ENCODE measurements around the gene PRMT5. TPM values are rescaled to one million over a fixed set of nuclear protein-coding genes. Genes with fewer than 3 reads are reported as not detected.

The PRMT5 gene
- 121 TPM for polyA plus RNA-seq (2013, experiment 1 of 2)
- 103 TPM for polyA plus RNA-seq (2013, experiment 2 of 2)

DNA sequence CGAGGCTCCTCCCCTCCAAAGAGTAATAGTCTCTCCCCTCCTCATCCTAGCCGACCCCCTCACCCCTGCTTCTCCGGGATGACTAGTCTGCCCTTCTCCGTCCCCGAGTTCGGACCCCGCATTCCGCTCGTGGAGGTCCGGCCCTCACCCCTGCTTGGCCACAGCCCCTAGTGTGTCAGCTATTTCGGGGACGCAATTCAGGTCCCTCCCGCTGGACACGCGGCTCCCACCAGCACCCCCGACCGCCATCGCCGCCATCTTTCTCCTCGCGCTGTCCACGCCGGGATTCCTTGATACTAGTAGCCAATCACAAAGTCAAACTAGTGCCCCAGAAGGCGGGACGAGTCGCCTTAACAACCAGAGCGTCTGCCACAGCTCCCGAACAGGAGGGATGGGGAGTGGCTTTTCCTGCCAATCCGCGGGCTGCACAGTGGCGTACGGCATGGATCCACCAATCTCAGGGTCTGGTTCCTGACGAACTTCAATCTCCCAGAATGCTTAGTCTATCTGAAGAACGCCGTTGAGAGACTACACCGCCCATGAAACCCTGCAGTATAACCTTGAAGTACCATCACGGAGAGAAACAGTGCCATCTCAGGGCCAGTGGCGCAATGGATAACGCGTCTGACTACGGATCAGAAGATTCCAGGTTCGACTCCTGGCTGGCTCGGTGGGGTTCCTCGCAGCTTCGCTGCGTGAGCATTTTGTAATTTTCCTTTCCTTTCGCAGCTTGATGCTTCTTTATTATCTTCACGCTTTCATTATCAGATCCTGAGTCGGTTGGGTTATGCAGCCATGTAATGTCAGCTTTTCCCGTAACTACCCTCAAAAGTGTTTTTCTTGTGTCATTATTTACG lies at the start of gene PRMT5:
TSS of gene PRMT5 (minus strand) at position 273 of the 857 bp plus-strand sequence. CDS start at position 258, 15 bp downstream.
- Histone ChIP-seq H3K9me3 (ENCODE audit: insufficient read depth, low read depth, low read length) (no peaks in the 10 kb centered on the region), H3K36me3 (ENCODE audit: insufficient read depth, low read length) (peaks cover 30% of the 10 kb centered on the region), H3K9ac (ENCODE audit: low read depth, low read length) (peak within 1 kb of the TSS; percentile 89)

DNA sequence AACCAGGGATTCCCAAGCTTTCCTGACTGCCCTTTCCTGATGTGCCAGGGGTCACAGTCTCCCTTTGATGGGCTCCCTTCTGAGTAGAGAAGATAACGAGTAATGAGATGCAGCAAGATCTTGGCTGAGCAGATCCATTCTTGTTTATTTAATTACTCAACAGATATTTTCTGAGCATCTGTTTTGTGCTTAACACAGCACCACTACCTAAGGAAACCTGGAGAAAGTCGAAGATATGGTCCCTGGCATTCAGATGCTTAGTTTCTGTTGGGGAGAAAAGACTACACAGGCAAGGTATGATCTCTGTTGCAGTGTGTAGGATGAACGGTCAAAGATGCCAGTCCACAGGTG lies 49.3 kb upstream of the PRMT5 start:
- peak overlapping the region; percentile 83 for H3K4me3 ChIP-seq (ENCODE audit: low read length)
- H3K9me3 ChIP-seq (ENCODE audit: insufficient read depth, low read depth, low read length), result no peaks in the 10 kb centered on the region
- peak overlapping the region; percentile 63; the same call in 1 of the 2 replicates for H3K9ac ChIP-seq (ENCODE audit: low read depth, low read length)
- peaks cover 12% of the 10 kb centered on the region; the same call in 1 of the 2 replicates for H3K27me3 ChIP-seq (ENCODE audit: insufficient read depth, low read length)
- H3K4me1 ChIP-seq (ENCODE audit: insufficient read depth, low read length), result peaks cover 41% of the 10 kb centered on the region
- H3K27ac ChIP-seq (ENCODE audit: low read depth, low read length), result peak overlapping the region; percentile 95
- peaks cover 54% of the 10 kb centered on the region for H3K36me3 ChIP-seq (ENCODE audit: insufficient read depth, low read length)
- WGBS, result 79% methylated on average over 3 of the region's 3 CpGs

More for the DNA sequence above, at the start of gene PRMT5:
- peak within 1 kb of the TSS; percentile 78 for H3K27ac ChIP-seq (ENCODE audit: low read depth, low read length)
- peaks cover 2% of the 10 kb centered on the region; the same call in 1 of the 2 replicates for H3K4me1 ChIP-seq (ENCODE audit: insufficient read depth, low read length)
- no peaks in the 10 kb centered on the region for H3K27me3 ChIP-seq (ENCODE audit: insufficient read depth, low read length)
- WGBS, result under 1% methylated on average over 50 of the region's 51 CpGs
- H3K4me3 ChIP-seq (ENCODE audit: low read length), result peak within 1 kb of the TSS; percentile 79

DNA sequence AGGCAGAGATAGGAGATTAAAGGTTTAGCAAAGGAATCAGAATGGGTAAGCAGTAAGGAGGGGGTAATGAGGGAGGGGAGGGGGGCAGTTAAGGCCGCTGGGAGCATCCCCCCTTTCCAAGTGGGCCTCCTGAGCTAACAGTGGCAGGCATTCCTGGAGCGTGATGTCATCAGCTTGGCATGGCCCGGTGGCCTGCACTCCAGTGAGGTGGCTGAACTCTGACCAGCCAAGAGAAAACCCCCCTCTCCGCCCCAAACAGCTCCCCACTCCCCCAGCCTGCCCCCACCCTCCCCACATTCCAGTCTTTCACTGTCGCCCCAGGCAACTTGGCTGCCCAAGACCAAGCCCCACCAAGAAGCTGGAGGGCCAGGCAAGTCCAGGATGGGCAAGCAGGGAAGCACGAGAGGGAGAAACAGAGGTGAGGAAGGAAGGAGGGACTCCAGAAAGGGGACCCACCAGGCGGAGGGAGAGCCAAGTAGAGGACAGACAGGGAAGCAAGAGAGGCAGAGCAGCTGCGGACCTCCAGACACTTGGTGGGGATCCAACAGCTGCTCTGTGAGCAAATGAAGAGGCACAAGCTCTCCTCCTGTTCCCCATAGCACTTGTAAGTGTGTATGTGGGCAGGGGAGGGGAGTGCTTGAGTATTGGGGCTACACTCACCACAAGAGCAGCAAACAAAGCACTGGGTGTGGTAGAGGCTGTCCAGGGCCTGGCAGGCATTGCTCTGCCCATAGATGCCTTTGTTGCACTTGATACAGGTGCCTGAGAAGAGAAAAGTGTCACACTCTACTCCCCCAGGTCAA lies 48.7 kb upstream of the PRMT5 start:
- H3K4me3 ChIP-seq (ENCODE audit: low read length), result peak overlapping the region; percentile 83
- H3K4me1 ChIP-seq (ENCODE audit: insufficient read depth, low read length), result peaks cover 41% of the 10 kb centered on the region
- 18% methylated on average over 8 of the region's 8 CpGs for WGBS
- H3K9me3 ChIP-seq (ENCODE audit: insufficient read depth, low read depth, low read length), result no peaks in the 10 kb centered on the region
- peak overlapping the region; percentile 95 for H3K27ac ChIP-seq (ENCODE audit: low read depth, low read length)
- H3K36me3 ChIP-seq (ENCODE audit: insufficient read depth, low read length), result peaks cover 60% of the 10 kb centered on the region
- H3K27me3 ChIP-seq (ENCODE audit: insufficient read depth, low read length), result peaks cover 12% of the 10 kb centered on the region; the same call in 1 of the 2 replicates
- H3K9ac ChIP-seq (ENCODE audit: low read depth, low read length), result peak overlapping the region; percentile 63

DNA sequence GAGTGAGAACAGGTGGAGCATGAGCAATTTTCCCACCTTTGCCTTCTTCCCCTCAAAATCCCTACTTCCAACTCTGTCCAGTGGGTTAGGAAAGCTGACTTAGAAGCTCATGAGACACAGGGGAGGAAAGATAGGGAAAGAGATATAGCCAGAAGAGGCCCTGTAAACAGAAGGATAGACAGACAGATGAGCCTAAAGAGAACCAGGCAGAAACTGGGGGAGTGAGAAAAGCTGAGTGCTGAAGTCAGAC lies 48.2 kb upstream of the PRMT5 start:
- Histone ChIP-seq H3K36me3 (ENCODE audit: insufficient read depth, low read length) (peaks cover 65% of the 10 kb centered on the region), H3K27me3 (ENCODE audit: insufficient read depth, low read length) (peaks cover 12% of the 10 kb centered on the region; the same call in 1 of the 2 replicates), H3K27ac (ENCODE audit: low read depth, low read length) (peak overlapping the region; percentile 78), H3K9ac (ENCODE audit: low read depth, low read length) (peak overlapping the region; percentile 53), H3K9me3 (ENCODE audit: insufficient read depth, low read depth, low read length) (no peaks in the 10 kb centered on the region), H3K4me1 (ENCODE audit: insufficient read depth, low read length) (peaks cover 41% of the 10 kb centered on the region), H3K4me3 (ENCODE audit: low read length) (peak overlapping the region; percentile 22; the same call in 1 of the 2 replicates)

DNA sequence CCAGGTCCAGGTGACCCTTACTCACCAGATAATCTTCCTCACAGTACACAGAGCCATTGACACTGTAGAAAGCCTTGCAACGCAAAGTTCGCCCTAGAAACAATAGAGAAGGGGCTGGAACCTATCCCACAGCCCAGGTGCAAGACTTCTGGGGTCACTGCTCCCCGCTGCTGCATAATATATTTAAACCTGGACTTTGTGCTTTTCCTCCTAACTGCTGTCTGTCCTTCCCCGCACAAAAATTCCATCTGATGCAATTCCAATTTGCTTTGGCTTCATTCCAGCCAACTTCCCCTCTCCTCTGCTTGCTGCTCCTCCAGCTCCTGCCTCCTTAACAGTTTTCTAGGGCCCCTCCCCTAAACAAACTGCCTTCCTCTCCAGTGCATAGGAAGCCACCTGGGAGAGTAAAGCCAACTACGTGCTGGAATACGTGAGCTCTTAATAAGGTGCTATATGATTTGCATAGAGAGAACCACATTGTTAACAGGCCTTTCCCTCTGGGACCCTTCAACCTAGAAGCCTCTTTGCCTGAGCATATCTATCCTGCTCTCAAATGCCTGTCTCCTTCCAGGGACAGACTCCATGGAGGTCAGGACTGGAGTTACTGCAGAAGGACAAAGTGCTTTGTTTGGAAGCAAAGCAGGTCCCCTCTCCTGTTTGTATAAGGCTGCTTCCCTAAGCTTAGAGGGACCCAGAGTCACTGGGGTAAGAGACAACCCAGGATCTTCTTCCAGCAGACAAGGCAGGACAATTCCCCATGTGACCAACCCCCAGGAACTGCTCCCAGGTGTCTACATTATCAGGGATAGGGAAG lies 47.7 kb upstream of the PRMT5 start:
- peak overlapping the region; percentile 22; the same call in 1 of the 2 replicates for H3K4me3 ChIP-seq (ENCODE audit: low read length)
- H3K9me3 ChIP-seq (ENCODE audit: insufficient read depth, low read depth, low read length), result no peaks in the 10 kb centered on the region
- peaks cover 70% of the 10 kb centered on the region for H3K36me3 ChIP-seq (ENCODE audit: insufficient read depth, low read length)
- WGBS, result 71% methylated on average over 6 of the region's 6 CpGs
- peaks cover 9% of the 10 kb centered on the region; the same call in 1 of the 2 replicates for H3K27me3 ChIP-seq (ENCODE audit: insufficient read depth, low read length)
- peak overlapping the region; percentile 53 for H3K9ac ChIP-seq (ENCODE audit: low read depth, low read length)
- peaks cover 41% of the 10 kb centered on the region for H3K4me1 ChIP-seq (ENCODE audit: insufficient read depth, low read length)
- H3K27ac ChIP-seq (ENCODE audit: low read depth, low read length), result peak overlapping the region; percentile 78

DNA sequence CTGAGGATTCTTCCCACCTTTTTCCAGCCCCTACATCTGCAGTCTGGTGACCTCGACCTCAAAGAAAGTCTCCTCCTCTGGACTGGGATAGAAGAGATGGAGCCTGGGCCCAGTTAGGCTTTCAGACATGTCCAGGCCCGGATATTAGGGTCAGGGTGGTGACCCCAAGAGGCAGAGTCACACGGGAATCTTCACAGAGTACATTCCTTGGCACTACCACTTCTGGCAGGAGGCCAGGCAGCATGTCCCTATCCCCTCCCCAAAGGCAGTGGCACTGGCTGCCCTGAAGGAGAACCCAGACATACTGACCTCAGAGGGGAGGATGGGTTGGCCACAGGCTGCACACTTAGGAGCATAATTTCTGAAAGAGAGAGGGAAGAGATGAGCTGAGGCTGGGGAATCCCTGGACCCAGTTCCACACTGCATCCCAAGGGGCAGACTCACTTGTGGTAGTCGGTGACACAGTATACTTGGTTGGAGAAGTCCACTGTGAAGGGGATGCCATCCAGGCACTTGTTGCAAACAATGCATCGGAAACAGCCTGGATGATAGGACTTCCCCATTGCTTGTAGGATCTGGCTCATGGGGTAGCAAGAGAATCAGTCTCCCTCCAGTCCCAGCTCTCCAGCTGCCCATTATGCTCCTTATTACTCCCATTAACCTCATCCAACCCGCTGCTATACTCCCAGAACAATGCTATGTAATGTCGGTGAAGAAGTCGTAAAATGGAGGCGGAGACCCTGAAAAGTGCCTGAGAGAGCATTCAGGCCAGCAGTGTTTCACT lies 45.5 kb upstream of the PRMT5 start:
- no peak overlapping the region for H3K4me3 ChIP-seq (ENCODE audit: low read length)
- H3K9ac ChIP-seq (ENCODE audit: low read depth, low read length), result no peak overlapping the region
- peaks cover 35% of the 10 kb centered on the region for H3K4me1 ChIP-seq (ENCODE audit: insufficient read depth, low read length)
- no peaks in the 10 kb centered on the region for H3K9me3 ChIP-seq (ENCODE audit: insufficient read depth, low read depth, low read length)
- 91% methylated on average over 9 of the region's 9 CpGs for WGBS
- H3K36me3 ChIP-seq (ENCODE audit: insufficient read depth, low read length), result peaks cover 79% of the 10 kb centered on the region
- no peaks in the 10 kb centered on the region for H3K27me3 ChIP-seq (ENCODE audit: insufficient read depth, low read length)
- H3K27ac ChIP-seq (ENCODE audit: low read depth, low read length), result no peak overlapping the region

DNA sequence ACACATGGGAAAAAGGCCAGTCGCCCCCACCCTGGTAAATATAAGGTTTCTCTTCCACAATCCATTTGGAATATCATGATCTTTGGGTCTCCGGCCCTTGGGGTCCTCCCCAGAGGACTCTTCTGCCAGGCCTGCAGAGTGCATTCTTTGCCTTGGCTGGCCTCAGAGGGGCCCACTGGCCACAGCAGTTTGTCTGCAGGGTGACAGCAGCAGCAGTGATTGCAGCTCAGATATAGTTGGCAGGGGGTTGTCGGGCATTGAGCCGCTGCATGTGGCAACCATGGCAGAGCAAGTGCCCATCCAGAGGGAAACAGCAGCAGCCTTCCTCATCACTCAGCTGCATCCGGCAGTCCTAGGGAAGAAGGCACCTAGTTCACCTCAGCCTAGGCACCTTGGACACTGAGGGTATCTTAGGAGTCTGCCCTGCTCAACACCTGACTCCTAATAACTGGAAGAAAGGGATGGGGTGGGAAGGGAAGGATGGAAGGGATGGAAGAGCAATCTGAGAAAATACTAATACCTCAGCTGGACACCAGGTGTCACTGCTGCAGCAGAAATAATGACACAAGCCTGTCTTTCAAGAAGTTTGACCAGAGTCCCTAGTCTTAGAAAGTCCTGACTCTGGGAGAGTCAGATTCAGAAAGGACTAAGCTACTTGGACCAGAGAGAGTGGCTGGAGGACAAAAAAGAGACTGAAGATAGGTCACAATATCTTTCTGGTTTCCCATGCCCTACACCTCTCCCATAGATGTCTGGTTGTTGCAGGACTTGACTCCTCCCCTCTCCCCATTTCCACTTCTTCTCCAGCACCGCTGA lies 44.2 kb upstream of the PRMT5 start:
- Histone ChIP-seq H3K4me1 (ENCODE audit: insufficient read depth, low read length) (peaks cover 22% of the 10 kb centered on the region), H3K27ac (ENCODE audit: low read depth, low read length) (no peak overlapping the region), H3K27me3 (ENCODE audit: insufficient read depth, low read length) (no peaks in the 10 kb centered on the region), H3K9ac (ENCODE audit: low read depth, low read length) (no peak overlapping the region), H3K36me3 (ENCODE audit: insufficient read depth, low read length) (peaks cover 74% of the 10 kb centered on the region), H3K4me3 (ENCODE audit: low read length) (no peak overlapping the region), H3K9me3 (ENCODE audit: insufficient read depth, low read depth, low read length) (no peaks in the 10 kb centered on the region)
- WGBS, result 84% methylated on average over 6 of the region's 6 CpGs

DNA sequence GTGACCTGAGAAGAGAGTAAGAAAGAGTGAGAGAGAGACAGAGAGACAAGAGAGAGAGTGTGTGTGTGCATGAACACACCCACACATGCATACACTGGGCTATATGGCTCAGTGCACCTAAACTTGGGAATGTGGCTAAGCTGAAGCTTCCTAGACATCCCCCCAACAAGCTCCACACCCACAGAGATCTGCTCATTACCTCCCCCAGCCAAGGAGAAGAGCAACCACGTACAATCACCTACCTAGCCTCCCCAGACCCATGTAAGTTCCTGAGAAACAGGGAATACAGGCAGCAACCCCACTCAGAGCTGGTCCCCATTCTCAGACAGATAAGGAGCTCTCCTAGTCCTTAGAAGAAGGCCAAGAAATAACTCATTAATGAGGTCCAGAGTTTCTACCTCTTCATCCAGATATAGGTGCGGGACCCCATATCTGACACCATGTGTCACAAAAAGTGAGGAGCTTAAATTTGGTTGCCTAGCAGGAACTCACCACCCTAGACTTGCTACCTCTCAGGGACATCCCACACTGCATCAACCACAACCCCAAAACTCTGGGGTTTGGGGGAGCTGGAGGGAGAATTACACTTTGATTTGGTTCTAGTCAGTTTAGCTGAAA lies 43.2 kb upstream of the PRMT5 start:
- no peaks in the 10 kb centered on the region for H3K27me3 ChIP-seq (ENCODE audit: insufficient read depth, low read length)
- no peak overlapping the region for H3K27ac ChIP-seq (ENCODE audit: low read depth, low read length)
- no peak overlapping the region for H3K4me3 ChIP-seq (ENCODE audit: low read length)
- peaks cover 14% of the 10 kb centered on the region for H3K4me1 ChIP-seq (ENCODE audit: insufficient read depth, low read length)
- H3K9ac ChIP-seq (ENCODE audit: low read depth, low read length), result no peak overlapping the region
- 95% methylated on average over 2 of the region's 2 CpGs for WGBS
- H3K36me3 ChIP-seq (ENCODE audit: insufficient read depth, low read length), result peaks cover 69% of the 10 kb centered on the region
- no peaks in the 10 kb centered on the region for H3K9me3 ChIP-seq (ENCODE audit: insufficient read depth, low read depth, low read length)

DNA sequence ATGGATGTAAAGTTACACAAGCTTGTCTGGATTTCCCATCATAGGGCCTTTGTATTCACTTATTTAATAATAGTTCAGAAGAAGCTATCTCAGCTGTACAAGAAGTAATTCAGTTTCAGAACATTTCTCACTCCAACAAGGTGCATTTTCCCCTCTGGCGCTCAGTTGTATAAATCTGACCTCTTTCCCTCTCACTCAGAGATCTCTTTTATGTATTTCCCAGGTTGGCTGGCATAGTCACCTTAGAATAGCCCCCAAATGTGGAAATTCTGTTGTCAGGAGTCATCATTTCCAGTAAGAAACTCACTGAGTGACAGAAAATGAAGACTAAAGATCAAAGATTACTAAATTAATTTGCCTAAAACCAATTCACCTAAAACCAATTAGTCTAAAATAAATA lies 42.0 kb upstream of the PRMT5 start:
- Histone ChIP-seq H3K36me3 (ENCODE audit: insufficient read depth, low read length) (peaks cover 57% of the 10 kb centered on the region), H3K27ac (ENCODE audit: low read depth, low read length) (no peak overlapping the region), H3K4me1 (ENCODE audit: insufficient read depth, low read length) (peaks cover 1% of the 10 kb centered on the region; the same call in 1 of the 2 replicates), H3K9me3 (ENCODE audit: insufficient read depth, low read depth, low read length) (no peaks in the 10 kb centered on the region), H3K9ac (ENCODE audit: low read depth, low read length) (no peak overlapping the region), H3K4me3 (ENCODE audit: low read length) (no peak overlapping the region), H3K27me3 (ENCODE audit: insufficient read depth, low read length) (no peaks in the 10 kb centered on the region)
- 97% methylated on average over 1 of the region's 1 CpG for WGBS
